ENCODE data around the gene OGDH. TPM values are rescaled to one million over a fixed set of nuclear protein-coding genes. Genes with fewer than 3 reads are reported as not detected.
A peak's percentile ranks its signal among the peaks of the same experiment; 100 is the strongest.

Gene OGDH
- total and polyA plus RNA-seq, 2 of the 4 experiments (the other 2 are of a cell fraction): 47.4 to 56.5 TPM

GRCh38 chr7:44630792-44631457 is 24.5 kb downstream of the OGDH start:
- ATAC-seq (ENCODE audit: low read depth) (no peak), DNase-seq (no peak)
- no peak overlapping the region for H3K9ac ChIP-seq (ENCODE audit: low read depth, low read length)
- H2BK15ac ChIP-seq (ENCODE audit: low read depth, low read length): no peak overlapping the region
- no peak overlapping the region for H2AK9ac ChIP-seq (replicated peaks; ENCODE audit: low read depth, low read length, poor library complexity)
- TF ChIP-seq POLR2A (IDR thresholded peaks at IDR 0.05; ENCODE audit: low read depth, low read length) (no peak), RAD21 (IDR thresholded peaks at IDR 0.05; ENCODE audit: low read length) (no peak), MAFK (IDR thresholded peaks at IDR 0.05; ENCODE audit: low read depth, low read length) (no peak), USF2 (IDR thresholded peaks at IDR 0.05; ENCODE audit: low read depth, low read length) (no peak), RFX5 (IDR thresholded peaks at IDR 0.05; ENCODE audit: low read depth, low read length) (no peak), CTCF (conservative IDR thresholded peaks at IDR 0.05; ENCODE audit: low read depth, low read length) (no peak), BHLHE40 (IDR thresholded peaks at IDR 0.05; ENCODE audit: low read depth, low read length) (no peak)
- H3K56ac ChIP-seq (ENCODE audit: extremely low read depth, insufficient read depth, low read length): no peak overlapping the region
- intact Hi-C loops (cut with micrococcal nuclease) (no loop called here), dilution Hi-C loops (cut with HindIII; ENCODE audit: low sequenced_read_pairs, unreplicated experiment) (no loop called here), in situ Hi-C loops (cut with MboI; ENCODE audit: low sequenced_read_pairs) (no loop called here)
- WGBS, 2 experiments (ENCODE audit: extremely low coverage in 2 of 2, insufficient read length in 1 of 2): no CpG with 5 or more reads among the region's 11 CpGs
- no peak overlapping the region; the same call in 1 of the 2 replicates for H3K4ac ChIP-seq (ENCODE audit: low read depth, low read length)
- peak overlapping the region; percentile 32; the same call in 1 of the 2 replicates for H3K14ac ChIP-seq (replicated peaks; ENCODE audit: low read depth, low read length)
- H3K36me3 ChIP-seq (ENCODE audit: control insufficient read depth, insufficient read depth, low read length): peaks cover 10% of the 10 kb centered on the region
- H3K23ac ChIP-seq (ENCODE audit: low read depth, low read length): no peak overlapping the region; the same call in 1 of the 2 replicates
- H2BK5ac ChIP-seq (ENCODE audit: low read depth, low read length, poor library complexity, severe bottlenecking): no peak overlapping the region
- no peak overlapping the region for H3K18ac ChIP-seq (ENCODE audit: low read depth, low read length)
- peak overlapping the region; percentile 35; the same call in 1 of the 2 replicates for H2AK5ac ChIP-seq (ENCODE audit: low read depth, low read length)
- peaks cover 7% of the 10 kb centered on the region; the same call in 1 of the 2 replicates for H4K20me1 ChIP-seq (ENCODE audit: insufficient read depth, low read length)
- BruUV-seq (replicated peaks): no TSS peak
- H2BK120ac ChIP-seq (ENCODE audit: low read depth, low read length): no peak overlapping the region
- peaks cover 35% of the 10 kb centered on the region for H3K9me1 ChIP-seq (ENCODE audit: insufficient read depth, low read length)
- peak overlapping the region in 1 of 2 experiments; percentile 30; a peak in 1 of 4 replicates for H4K8ac ChIP-seq (ENCODE audit: low read depth in 2 of 2, low read length in 2 of 2)
- ChIA-PET POLR2A (ENCODE audit: unreplicated experiment) (no interaction called here), CTCF (no interaction called here)
- H3K4me1 ChIP-seq (ENCODE audit: control insufficient read depth, insufficient read depth, low read length): peaks cover 27% of the 10 kb centered on the region
- H4K5ac ChIP-seq (ENCODE audit: low read depth, low read length): no peak overlapping the region
- H3K27ac ChIP-seq (ENCODE audit: insufficient read depth, low read length): no peak overlapping the region
- no peak overlapping the region for H2BK20ac ChIP-seq (ENCODE audit: low read depth, low read length)
- no peak overlapping the region for H4K91ac ChIP-seq (ENCODE audit: insufficient read depth, low read depth, low read length)
- no peak overlapping the region for H3K4me3 ChIP-seq (ENCODE audit: insufficient read depth, low read depth, low read length)
- H2AFZ ChIP-seq (replicated peaks; ENCODE audit: low read length, poor library complexity): no peak overlapping the region
- peaks cover 21 to 66% of the 10 kb centered on the region in 2 experiments for H3K79me1 ChIP-seq (ENCODE audit: low read depth in 1 of 2, low read length in 2 of 2)
- no peaks in the 10 kb centered on the region for H3K27me3 ChIP-seq (ENCODE audit: control insufficient read depth, insufficient read depth, low read length)
- no peak overlapping the region for H3K4me2 ChIP-seq (ENCODE audit: low read depth, low read length)
- no peaks in the 10 kb centered on the region for H3K9me3 ChIP-seq (ENCODE audit: control insufficient read depth, insufficient read depth, low read length)

Data from IMR-90 (cell line).